Tibial nerve (tissue), 4 donors: ENCODE results near the gene DYNC1H1. TPM values are rescaled to one million over a fixed set of nuclear protein-coding genes. Genes with fewer than 3 reads are reported as not detected.

Experiments used
- DNase-seq, 2 donors: peaks; one replicate each; pipeline ENCODE4 v3.0.0-alpha.2; 2019; ENCODE audit warnings: low spot score in 2 of 2
- H3K27ac ChIP-seq, 4 donors: fragments of 200-600 bp; sonication (generic) in 3 of 4; one replicate each; pipeline ENCODE4 v1.5.1; 2017 to 2019; ENCODE audit warnings: mild to moderate bottlenecking in 1 of 4
- H3K27me3 ChIP-seq, 2 donors: fragments of 200-600 bp; sonication (generic) in 1 of 2; one replicate each; pipeline versions ENCODE4 v1.5.1 to v1.6.0; 2017 to 2019
- H3K36me3 ChIP-seq, 3 donors: fragments of 200-600 bp; sonication (generic); one replicate each; pipeline ENCODE4 v1.5.1; 2018 to 2019
- H3K4me1 ChIP-seq, 4 donors: fragments of 200-600 bp; sonication (generic) in 3 of 4; one replicate each; pipeline ENCODE4 v1.5.1; 2017 to 2019
- H3K4me3 ChIP-seq, 4 donors: fragments of 200-600 bp; sonication (generic) in 3 of 4; one replicate each; pipeline ENCODE4 v1.5.1; 2017 to 2019; ENCODE audit warnings: mild to moderate bottlenecking in 1 of 4, moderate library complexity in 1 of 4
- H3K9me3 ChIP-seq, 4 donors: fragments of 200-600 bp; sonication (generic) in 3 of 4; one replicate each; pipeline ENCODE4 v1.5.1; 2017 to 2019
- CTCF ChIP-seq, 5 experiments: fragments of 200-600 bp in 3 of 5; fragments of 450-650 bp in 2 of 5; sonication (generic) in 3 of 5; IDR thresholded peaks; one replicate each; pipeline ENCODE4 v1.5.1; 2016 to 2019; ENCODE audit warnings: antibody characterized with exemption in 5 of 5, mild to moderate bottlenecking in 3 of 5, moderate library complexity in 2 of 5
- EP300 ChIP-seq, 2 donors: sonication (generic); formaldehyde crosslinking; IDR thresholded peaks; one replicate each; pipeline ENCODE4 v1.6.1; 2017; ENCODE audit warnings: antibody characterized with exemption in 2 of 2, mild to moderate bottlenecking in 1 of 2
- POLR2A ChIP-seq, 2 donors: fragments of 450-650 bp; IDR thresholded peaks; one replicate each; pipeline ENCODE4 v1.6.1; 2017; ENCODE audit warnings: antibody characterized with exemption in 2 of 2, mild to moderate bottlenecking in 2 of 2, moderate library complexity in 2 of 2
- WGBS, 2 donors: methylation state at CpG; one replicate each; pipeline ENCODE4 v1.1.5; 2018; 5-methylcytosine and 5-hydroxymethylcytosine counted together
- total RNA-seq, 4 donors: library from RNA; depleted of rRNA; stranded (reverse); fragments of >200 nt; gene quantifications; one replicate each; pipeline ENCODE4 v1.1.0, GENCODE V29; 2016

DYNC1H1 gene
- total RNA-seq, 4 donors from 2014 or later: 506 to 690 (median 631) TPM

GRCh38 chr14:102011631-102012030, 47.3 kb downstream of the DYNC1H1 start:
- no peak for TF ChIP-seq POLR2A (IDR thresholded peaks at IDR 0.05)
- no peak for TF ChIP-seq EP300 (IDR thresholded peaks at IDR 0.05)
- no peak for TF ChIP-seq CTCF (IDR thresholded peaks at IDR 0.05)
- peaks cover 25 to 100% (median 46%) of the 10 kb centered on the region in 3 donors for H3K36me3 ChIP-seq
- H3K4me3 ChIP-seq: no peak overlapping the region
- H3K27ac ChIP-seq: no peak overlapping the region
- H3K9me3 ChIP-seq: no peaks in the 10 kb centered on the region
- no peaks in the 10 kb centered on the region for H3K27me3 ChIP-seq
- WGBS, 2 donors: 86 to 97% methylated on average over 8 of the region's 8 CpGs
- DNase-seq: no peak
- H3K4me1 ChIP-seq: no peaks in the 10 kb centered on the region

- Histone ChIP-seq H3K27ac (no peak overlapping the region), H3K9me3 (no peaks in the 10 kb centered on the region), H3K27me3 (no peaks in the 10 kb centered on the region), H3K36me3 (peaks cover 25 to 100% (median 53%) of the 10 kb centered on the region in 3 donors), H3K4me1 (no peaks in the 10 kb centered on the region), H3K4me3 (no peak overlapping the region)
- no peak for DNase-seq
- WGBS, 2 donors: 93% methylated on average over 7 of the region's 7 CpGs
- TF ChIP-seq CTCF (IDR thresholded peaks at IDR 0.05): no peak
- TF ChIP-seq POLR2A (IDR thresholded peaks at IDR 0.05): no peak
- TF ChIP-seq EP300 (IDR thresholded peaks at IDR 0.05): no peak
These were observed 48.0 kb downstream of the DYNC1H1 start for GRCh38 chr14:102012336-102012735.

- H3K36me3 ChIP-seq: peaks cover 25 to 100% (median 55%) of the 10 kb centered on the region in 3 donors
- 86 to 91% methylated on average over 10 of the region's 10 CpGs for WGBS, 2 donors
- TF ChIP-seq EP300 (IDR thresholded peaks at IDR 0.05): no peak
- no peak for TF ChIP-seq CTCF (IDR thresholded peaks at IDR 0.05)
- no peak for TF ChIP-seq POLR2A (IDR thresholded peaks at IDR 0.05)
These were observed 49.4 kb downstream of the DYNC1H1 start for GRCh38 chr14:102013669-102014200.

GRCh38 chr14:102015045-102015685, 50.8 kb downstream of the DYNC1H1 start:
- H3K4me3 ChIP-seq: no peak overlapping the region
- no peaks in the 10 kb centered on the region for H3K27me3 ChIP-seq
- H3K27ac ChIP-seq: no peak overlapping the region
- H3K9me3 ChIP-seq: no peaks in the 10 kb centered on the region
- H3K36me3 ChIP-seq: peaks cover 19 to 100% (median 49%) of the 10 kb centered on the region in 3 donors
- DNase-seq: no peak
- TF ChIP-seq CTCF (IDR thresholded peaks at IDR 0.05): no peak
- no peak for TF ChIP-seq EP300 (IDR thresholded peaks at IDR 0.05)
- no peak for TF ChIP-seq POLR2A (IDR thresholded peaks at IDR 0.05)
- H3K4me1 ChIP-seq: no peaks in the 10 kb centered on the region
- 90 to 96% methylated on average over 15 to 16 of the region's 16 CpGs for WGBS, 2 donors

More at GRCh38 chr14:102013669-102014200, 49.4 kb downstream of the DYNC1H1 start:
- no peaks in the 10 kb centered on the region for H3K27me3 ChIP-seq
- no peak overlapping the region for H3K4me3 ChIP-seq
- H3K27ac ChIP-seq: no peak overlapping the region
- no peaks in the 10 kb centered on the region for H3K4me1 ChIP-seq
- no peak for DNase-seq
- no peaks in the 10 kb centered on the region for H3K9me3 ChIP-seq

- H3K27me3 ChIP-seq: no peaks in the 10 kb centered on the region
- WGBS, 2 donors: 90 to 93% methylated on average over 19 of the region's 19 CpGs
- no peaks in the 10 kb centered on the region for H3K4me1 ChIP-seq
- no peak for DNase-seq
- TF ChIP-seq POLR2A (IDR thresholded peaks at IDR 0.05) (no peak), CTCF (IDR thresholded peaks at IDR 0.05) (no peak), EP300 (IDR thresholded peaks at IDR 0.05) (no peak)
- no peak overlapping the region for H3K4me3 ChIP-seq
- no peaks in the 10 kb centered on the region for H3K9me3 ChIP-seq
- H3K27ac ChIP-seq: no peak overlapping the region
- H3K36me3 ChIP-seq: peaks cover 19 to 100% (median 49%) of the 10 kb centered on the region in 3 donors
These were observed 51.4 kb downstream of the DYNC1H1 start for GRCh38 chr14:102015771-102016170.
